Stimulated activated CD4-positive, alpha-beta T cell treated with anti-CD3 and anti-CD28 coated beads, Interleukin-4, amount 100 ng/mL, for 48 hours (primary cell): Measurements from ENCODE around the gene SCUBE2.
"Not testable (repeated sequence)": the region's sequence is repeated elsewhere in the genome, so short reads cannot be mapped to it uniquely, and the experiment has no call there.

ENCODE experiments used
- DNase-seq, 2 donors: peaks; one replicate each; pipeline ENCODE4 v3.0.0-alpha.2; 2020; ENCODE audit warnings: low read depth in 2 of 2

The SCUBE2 gene

DNA sequence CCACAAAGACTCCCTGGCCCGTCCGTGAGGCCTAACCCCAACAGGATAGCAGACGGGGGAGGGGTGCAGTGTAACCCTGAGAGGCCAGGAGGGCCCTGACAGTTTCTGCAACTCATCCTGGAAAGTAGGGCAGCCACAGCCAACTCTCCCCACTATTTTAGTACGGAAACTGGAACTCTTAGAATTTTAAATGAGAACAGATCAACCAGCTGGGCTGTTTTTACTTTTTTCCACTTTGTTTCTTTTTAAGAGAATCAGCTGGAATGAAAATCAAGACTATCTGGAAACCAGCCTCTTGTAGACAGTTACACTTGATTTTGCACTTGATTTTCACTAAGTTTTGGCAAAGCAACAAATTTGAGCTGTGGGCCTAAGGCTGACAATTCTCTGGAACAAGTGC is 44.9 kb downstream of the SCUBE2 start:
- no peak for DNase-seq

DNA sequence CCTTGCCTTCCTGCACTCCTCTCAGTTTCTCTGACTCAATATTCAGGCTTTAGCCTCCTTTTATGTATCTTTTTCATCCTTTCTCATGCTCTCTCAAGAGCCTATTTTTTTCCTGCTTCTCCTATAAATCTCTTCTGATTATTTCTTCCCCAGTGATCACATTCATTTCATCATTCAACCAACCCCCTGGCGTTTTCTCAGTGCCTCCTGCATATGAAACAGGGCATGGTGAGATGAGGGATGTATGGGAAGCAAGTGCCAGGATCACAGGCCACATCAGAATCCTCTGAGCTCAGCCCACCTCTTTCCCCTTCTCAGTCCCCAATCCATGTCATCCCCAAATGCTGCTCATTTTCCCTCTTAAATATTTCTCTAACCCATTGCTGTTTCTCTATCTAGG is 48.9 kb downstream of the SCUBE2 start:
- DNase-seq, result no peak

- DNase-seq, result no peak
Observed at GRCh38 chr11:9041747-9042146, 49.7 kb downstream of the SCUBE2 start.

DNA sequence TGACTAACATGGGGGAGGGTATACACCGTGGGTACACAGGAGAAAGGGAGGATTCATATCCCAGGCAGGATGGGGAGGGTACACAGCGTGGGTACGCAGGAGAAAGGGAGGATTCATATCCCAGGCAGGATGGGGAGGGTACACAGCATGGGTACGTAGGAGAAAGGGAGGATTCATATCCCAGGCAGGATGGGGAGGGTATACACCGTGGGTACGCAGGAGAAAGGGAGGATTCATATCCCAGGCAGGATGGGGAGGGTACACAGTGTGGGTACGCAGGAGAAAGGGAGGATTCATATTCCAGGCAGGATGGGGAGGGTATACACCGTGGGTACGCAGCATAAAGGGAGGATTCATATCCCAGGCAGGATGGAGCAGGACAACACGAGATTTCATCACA is 51.0 kb downstream of the SCUBE2 start:
- DNase-seq, result no peak

GRCh38 chr11:9039863-9040262 is 51.5 kb downstream of the SCUBE2 start:
- DNase-seq, result no peak

DNA sequence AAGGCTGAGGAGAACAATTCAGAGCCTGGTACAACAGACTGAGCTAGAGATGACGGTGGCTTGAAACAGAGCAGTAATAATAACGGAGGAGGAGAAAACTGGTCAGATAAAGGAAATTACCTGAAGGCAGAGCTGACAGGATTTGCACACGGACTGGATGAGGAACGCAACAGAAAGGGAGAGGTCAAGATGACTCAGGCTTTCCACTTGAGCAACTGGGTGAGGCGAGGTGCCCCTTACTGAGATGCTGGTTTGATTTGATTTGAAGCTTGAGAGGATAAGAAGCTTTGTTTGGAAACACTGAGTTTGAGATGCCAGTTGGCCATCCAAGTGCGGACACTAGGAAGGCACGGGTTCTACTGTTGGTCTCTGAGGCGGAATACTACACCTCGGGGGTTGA is 52.2 kb downstream of the SCUBE2 start:
- DNase-seq, result no peak

- no peak for DNase-seq
Observed at GRCh38 chr11:9038541-9038940, 52.9 kb downstream of the SCUBE2 start.

DNA sequence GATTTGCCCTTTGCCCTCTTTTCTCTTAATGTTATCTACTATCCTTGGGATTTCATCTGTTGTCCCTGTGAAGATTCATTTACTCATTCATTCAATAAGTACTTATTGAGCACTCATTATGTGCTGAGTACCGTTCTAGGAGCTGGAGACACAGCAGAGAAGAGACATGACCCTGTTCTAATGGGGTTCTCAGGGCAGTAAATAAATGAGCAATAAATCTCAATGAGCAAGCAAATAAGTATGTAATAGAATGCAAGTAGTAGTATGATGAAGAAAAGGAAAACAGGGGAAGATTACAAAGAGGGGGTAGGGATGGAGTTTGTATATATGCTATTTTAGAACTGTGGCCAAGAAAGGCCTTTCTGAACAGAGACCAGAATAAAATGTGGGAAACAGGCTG is 53.4 kb downstream of the SCUBE2 start:
- DNase-seq, result no peak

GRCh38 chr11:9037046-9037780 is 54.2 kb downstream of the SCUBE2 start:
- DNase-seq, result no peak

GRCh38 chr11:9030601-9031000 is 60.8 kb downstream of the SCUBE2 start:
- DNase-seq, result no peak

DNA sequence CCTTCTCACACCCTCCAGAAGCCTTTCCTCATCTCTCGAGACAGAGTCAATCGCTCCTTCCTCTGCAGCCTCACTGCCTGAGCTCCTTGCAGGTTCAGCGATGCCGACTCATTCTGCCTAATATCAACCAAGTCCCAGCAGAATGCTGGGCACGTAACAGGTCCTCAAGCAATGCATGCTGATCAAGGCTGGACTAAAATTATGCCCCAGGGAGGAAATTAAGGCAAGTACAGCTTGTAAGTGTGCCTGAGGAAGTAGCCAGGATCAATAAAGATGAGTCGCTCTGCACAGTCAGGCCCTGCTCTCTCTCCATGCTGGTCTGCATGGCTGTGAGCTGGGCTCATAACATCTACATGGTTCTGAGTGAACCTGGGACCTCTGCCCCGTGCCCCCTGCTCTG is 62.0 kb downstream of the SCUBE2 start:
- no peak for DNase-seq

DNA sequence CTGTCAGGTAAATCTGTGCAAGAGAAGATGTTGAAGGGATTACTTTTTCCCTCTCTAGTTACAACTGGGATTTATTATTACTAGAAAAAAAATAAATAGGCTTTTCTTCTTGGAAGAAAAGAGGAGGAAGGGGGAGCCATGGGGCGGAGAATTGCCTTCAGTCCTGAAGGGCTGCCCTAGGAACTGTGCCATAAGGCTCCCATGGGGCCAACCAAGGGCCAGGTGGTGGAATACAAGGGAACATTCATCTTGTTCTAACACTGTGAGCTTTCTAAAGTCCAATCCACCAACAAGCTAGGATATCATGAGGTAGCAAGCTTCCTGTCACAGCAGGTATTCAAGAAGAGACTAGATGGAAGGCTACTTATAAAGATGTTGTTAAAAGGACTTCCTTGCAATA is 62.8 kb downstream of the SCUBE2 start:
- no peak for DNase-seq

DNA sequence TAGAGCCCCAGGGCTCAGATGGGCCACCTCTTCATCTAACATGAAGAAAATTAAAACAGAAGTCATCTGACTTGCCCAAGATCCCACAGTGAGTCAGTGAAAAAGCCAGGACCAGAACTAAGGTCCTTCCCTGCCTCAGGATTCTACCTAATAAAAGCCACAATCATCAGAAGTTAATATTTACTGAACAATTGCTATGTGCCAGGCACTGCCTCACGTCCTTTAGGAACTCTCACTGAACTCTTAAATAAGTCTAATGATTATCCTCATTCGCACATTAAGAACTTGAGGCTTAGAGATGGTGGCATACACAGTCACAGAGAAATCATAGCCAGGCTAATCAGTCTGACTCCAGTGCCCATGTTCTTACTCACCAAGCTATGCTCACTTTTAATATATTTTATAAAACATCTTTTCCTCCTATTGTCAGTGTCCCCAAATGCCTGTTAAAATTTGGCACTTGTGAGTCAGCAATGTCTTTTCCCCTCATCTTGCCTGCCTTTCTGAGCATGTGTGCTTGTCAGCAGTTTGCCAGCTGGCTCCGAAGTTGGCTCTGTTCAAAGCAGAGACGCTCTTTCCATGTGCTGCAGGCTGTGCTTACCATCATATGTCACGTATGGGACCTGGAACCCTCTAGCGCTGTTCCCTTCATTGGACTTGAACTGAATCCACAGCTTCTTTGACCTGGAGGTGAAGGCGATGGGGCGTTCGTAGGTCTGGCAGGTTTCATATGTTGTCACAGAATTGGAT is 66.1 kb downstream of the SCUBE2 start:
- no peak for DNase-seq

GRCh38 chr11:9022961-9023680 is 68.3 kb downstream of the SCUBE2 start:
- no peak for DNase-seq

- DNase-seq, result no peak
Observed at GRCh38 chr11:9020916-9021315, 70.5 kb downstream of the SCUBE2 start.

DNA sequence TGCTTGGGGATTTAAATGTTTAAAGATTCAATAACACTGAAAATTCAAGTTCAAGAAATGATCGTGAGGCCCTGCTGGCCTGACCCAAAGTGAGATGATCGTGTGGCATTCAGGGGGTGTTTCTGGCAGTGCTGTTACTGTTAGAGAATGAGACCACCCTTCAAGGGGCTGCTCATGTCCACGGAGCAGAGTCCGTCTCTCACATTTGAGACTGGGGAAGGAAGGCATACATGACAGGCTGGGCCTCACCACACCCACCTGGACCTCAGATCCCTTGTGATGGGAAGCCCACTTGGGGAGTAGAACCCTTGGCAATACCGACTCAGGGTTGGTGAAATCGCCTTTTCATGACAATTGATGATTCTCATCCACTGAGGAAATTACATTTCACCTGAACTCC is 71.5 kb downstream of the SCUBE2 start:
- DNase-seq, result no peak

GRCh38 chr11:9017773-9018172 is 73.6 kb downstream of the SCUBE2 start:
- no peak for DNase-seq

GRCh38 chr11:9016916-9017642 is 74.3 kb downstream of the SCUBE2 start:
- DNase-seq, result no peak

GRCh38 chr11:9015677-9016076 is 75.7 kb downstream of the SCUBE2 start:
- DNase-seq, result peak in 1 of 2 donors; percentile 44

GRCh38 chr11:9014826-9015225 is 76.6 kb downstream of the SCUBE2 start:
- no peak for DNase-seq

DNA sequence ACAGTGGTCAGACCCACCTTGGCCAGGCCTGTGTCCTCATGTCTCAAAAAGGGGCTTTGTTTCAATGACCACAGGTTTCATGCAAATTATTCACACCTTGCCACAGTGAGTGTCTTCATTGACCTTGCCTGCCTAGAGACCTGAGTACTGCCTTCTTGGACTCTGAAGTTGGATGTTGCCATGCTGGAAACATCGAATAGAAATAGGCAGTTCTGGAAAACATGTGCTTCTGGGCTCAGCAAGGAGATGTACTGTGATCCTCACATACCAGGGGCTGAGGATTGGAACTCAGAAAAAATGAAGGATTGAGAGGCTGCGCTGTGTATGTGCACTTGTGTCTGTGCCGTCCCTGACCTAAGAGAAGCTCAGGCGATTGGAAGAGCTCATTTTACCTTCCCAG is 78.0 kb downstream of the SCUBE2 start:
- no peak for DNase-seq

- DNase-seq, result not testable (repeated sequence)
Observed at GRCh38 chr11:9009538-9009937, 81.9 kb downstream of the SCUBE2 start.
